MM.1S (cell line): ENCODE data around the gene AADACL2.

ENCODE experiments used
- DNase-seq: peaks from one replicate; pipeline ENCODE4 v3.0.0-alpha.2; 2015
- H2AFZ ChIP-seq: fragments of 300-600 bp; sonication (generic); 2 replicates; pipeline ENCODE4 v1.6.0; 2016; ENCODE audit warnings: antibody characterized with exemption, low read length
- H3F3A ChIP-seq: fragments of 300-600 bp; sonication (generic); 2 replicates; pipeline ENCODE4 v1.6.1; 2016; ENCODE audit warnings: mild to moderate bottlenecking, antibody characterized with exemption, low read length, moderate library complexity, mixed read lengths; ENCODE audit not compliant: insufficient read depth
- H3K27ac ChIP-seq: fragments of 300-600 bp; sonication (generic); 2 replicates; pipeline ENCODE4 v1.5.1; 2016; ENCODE audit warnings: mild to moderate bottlenecking, low read length
- H3K27me3 ChIP-seq: fragments of 300-600 bp; sonication (generic); replicated peaks from 2 replicates; pipeline ENCODE4 v1.6.0; 2016; ENCODE audit warnings: low read length; ENCODE audit not compliant: insufficient read depth
- H3K36me3 ChIP-seq: fragments of 300-600 bp; sonication (generic); replicated peaks from 2 replicates; pipeline ENCODE4 v1.6.1; 2016; ENCODE audit warnings: mild to moderate bottlenecking, low read length, mixed read lengths; ENCODE audit not compliant: insufficient read depth
- H3K4me1 ChIP-seq: fragments of 300-600 bp; sonication (generic); 2 replicates; pipeline ENCODE4 v1.6.1; 2016; ENCODE audit warnings: low read length, mixed read lengths
- H3K4me2 ChIP-seq: fragments of 300-600 bp; sonication (generic); 2 replicates; pipeline ENCODE4 v1.6.0; 2016; ENCODE audit warnings: low read depth, low read length
- H3K4me3 ChIP-seq: fragments of 300-600 bp; sonication (generic); 2 replicates; pipeline ENCODE4 v1.5.1; 2016; ENCODE audit warnings: low read length, mixed read lengths
- H3K79me2 ChIP-seq: fragments of 300-600 bp; sonication (generic); 2 replicates; pipeline ENCODE4 v1.6.1; 2016; ENCODE audit warnings: mixed run types, low read length, mixed read lengths
- H3K9ac ChIP-seq: fragments of 300-600 bp; sonication (generic); 2 replicates; pipeline ENCODE4 v1.6.1; 2016; ENCODE audit warnings: low read length, mixed read lengths
- H3K9me2 ChIP-seq: fragments of 300-600 bp; sonication (generic); replicated peaks from 2 replicates; pipeline ENCODE4 v1.6.1; 2016; ENCODE audit warnings: mild to moderate bottlenecking, low read length, mixed read lengths; ENCODE audit not compliant: insufficient read depth
- H3K9me3 ChIP-seq: fragments of 300-600 bp; sonication (generic); replicated peaks from 2 replicates; pipeline ENCODE4 v1.6.1; 2016; ENCODE audit warnings: mild to moderate bottlenecking, low read length, mixed read lengths; ENCODE audit not compliant: insufficient read depth
- H4K20me1 ChIP-seq: fragments of 300-600 bp; sonication (generic); 2 replicates; pipeline ENCODE4 v1.6.1; 2016; ENCODE audit warnings: mild to moderate bottlenecking, low read length, moderate library complexity, mixed read lengths; ENCODE audit not compliant: insufficient read depth
- EZH2 ChIP-seq: fragments of 300-600 bp; sonication (generic); optimal IDR thresholded peaks from 2 replicates; pipeline ENCODE3; 2017; ENCODE audit warnings: low read depth, mild to moderate bottlenecking, antibody characterized with exemption, low read length, mixed read lengths
- EZH2phosphoT487 ChIP-seq: fragments of 300-600 bp; sonication (generic); IDR thresholded peaks from 2 replicates; pipeline ENCODE4 v1.6.1; 2018; ENCODE audit warnings: antibody characterized with exemption, low read length
- TF ChIP-seq, protein P1 (sequence below): fragments of 300-600 bp; sonication (generic); IDR thresholded peaks from 2 replicates; pipeline ENCODE4 v1.5.1; 2016; ENCODE audit warnings: antibody characterized with exemption, low read length, mixed read lengths

The AADACL2 gene

DNA sequence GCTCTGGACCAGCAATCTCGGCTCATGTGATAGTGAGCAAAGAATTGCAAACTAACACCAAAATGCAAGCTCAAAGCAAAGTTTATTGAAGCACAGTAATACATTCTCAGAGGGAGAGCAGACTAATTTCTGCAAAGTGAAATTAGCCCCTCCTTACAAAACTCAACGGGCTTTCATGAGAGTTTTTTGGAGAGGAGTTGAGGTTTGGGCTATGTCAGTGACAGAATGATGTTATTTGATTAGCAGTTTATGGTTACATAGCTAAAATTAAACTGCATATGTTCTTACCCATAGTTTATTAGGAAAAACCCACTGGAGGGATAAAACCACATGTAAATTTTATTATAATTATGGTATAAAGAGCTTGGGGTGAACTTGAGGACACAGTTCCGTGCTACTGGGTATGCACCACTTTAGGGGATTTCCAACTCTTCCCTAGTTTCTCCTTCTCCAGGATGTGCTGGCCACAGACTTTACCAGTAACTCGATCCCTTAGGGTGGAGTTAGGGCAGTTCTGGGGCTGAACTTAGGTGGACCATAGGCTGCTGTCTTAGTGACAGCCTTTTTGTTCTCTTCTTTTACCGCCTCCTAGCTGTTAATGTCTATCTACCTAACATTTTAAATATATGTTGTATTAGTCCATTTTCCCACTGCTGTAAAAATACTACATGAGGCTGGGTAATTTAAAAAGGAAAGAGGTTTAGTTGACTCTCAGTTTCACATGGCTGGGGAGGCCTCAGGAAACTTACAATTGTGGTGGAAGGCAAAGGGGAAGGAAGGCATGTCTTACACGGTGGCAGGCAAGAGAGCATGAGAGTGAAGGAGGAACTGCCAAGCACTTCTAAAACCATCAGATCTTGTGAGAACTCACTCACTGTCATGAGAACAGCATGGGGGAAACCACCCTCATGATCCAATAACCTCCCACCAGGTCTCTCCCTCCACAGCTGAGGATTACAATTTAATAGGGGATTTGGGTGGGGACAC is 8.9 kb upstream of the AADACL2 start:
- H3K9me2 ChIP-seq: no peaks in the 10 kb centered on the region
- H3K27ac ChIP-seq: no peak overlapping the region
- no peaks in the 10 kb centered on the region for H3F3A ChIP-seq
- no peaks in the 10 kb centered on the region for H3K4me1 ChIP-seq
- no peaks in the 10 kb centered on the region for H3K36me3 ChIP-seq
- no peaks in the 10 kb centered on the region for H4K20me1 ChIP-seq
- H3K27me3 ChIP-seq: no peaks in the 10 kb centered on the region
- H2AFZ ChIP-seq: no peak overlapping the region
- H3K79me2 ChIP-seq: no peaks in the 10 kb centered on the region
- no peak overlapping the region for H3K4me2 ChIP-seq
- H3K9me3 ChIP-seq: no peaks in the 10 kb centered on the region
- H3K4me3 ChIP-seq: no peak overlapping the region
- H3K9ac ChIP-seq: no peak overlapping the region
- DNase-seq: no peak
- no peak for TF ChIP-seq EZH2
- no peak for TF ChIP-seq EZH2phosphoT487
- TF ChIP-seq, protein P1, sequence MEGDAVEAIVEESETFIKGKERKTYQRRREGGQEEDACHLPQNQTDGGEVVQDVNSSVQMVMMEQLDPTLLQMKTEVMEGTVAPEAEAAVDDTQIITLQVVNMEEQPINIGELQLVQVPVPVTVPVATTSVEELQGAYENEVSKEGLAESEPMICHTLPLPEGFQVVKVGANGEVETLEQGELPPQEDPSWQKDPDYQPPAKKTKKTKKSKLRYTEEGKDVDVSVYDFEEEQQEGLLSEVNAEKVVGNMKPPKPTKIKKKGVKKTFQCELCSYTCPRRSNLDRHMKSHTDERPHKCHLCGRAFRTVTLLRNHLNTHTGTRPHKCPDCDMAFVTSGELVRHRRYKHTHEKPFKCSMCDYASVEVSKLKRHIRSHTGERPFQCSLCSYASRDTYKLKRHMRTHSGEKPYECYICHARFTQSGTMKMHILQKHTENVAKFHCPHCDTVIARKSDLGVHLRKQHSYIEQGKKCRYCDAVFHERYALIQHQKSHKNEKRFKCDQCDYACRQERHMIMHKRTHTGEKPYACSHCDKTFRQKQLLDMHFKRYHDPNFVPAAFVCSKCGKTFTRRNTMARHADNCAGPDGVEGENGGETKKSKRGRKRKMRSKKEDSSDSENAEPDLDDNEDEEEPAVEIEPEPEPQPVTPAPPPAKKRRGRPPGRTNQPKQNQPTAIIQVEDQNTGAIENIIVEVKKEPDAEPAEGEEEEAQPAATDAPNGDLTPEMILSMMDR: no peak

DNA sequence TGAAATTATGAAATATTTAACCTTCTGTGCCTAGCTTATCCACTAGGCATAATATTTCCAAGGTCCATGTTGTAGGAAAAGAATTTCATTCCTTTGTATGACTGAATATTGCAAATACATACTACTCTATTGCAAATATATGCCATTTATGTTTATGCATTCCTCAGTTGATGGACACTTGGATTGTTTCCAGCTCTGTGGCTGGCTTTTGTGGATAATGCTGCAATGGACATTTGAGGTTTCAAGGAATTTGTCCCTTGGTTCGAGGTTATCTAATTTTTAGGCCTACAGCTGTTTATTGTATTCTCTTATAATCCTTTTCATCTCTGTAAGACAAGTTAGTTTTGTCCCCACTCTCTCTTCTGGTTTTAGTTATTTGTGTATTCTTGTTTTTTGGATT is 7.7 kb upstream of the AADACL2 start:
- no peak for DNase-seq
- no peak overlapping the region for H3K9ac ChIP-seq

GRCh38 chr3:151732861-151733260 is 866 bp upstream of the AADACL2 start:
- Histone ChIP-seq H2AFZ (peak overlapping the region; percentile 63), H3K4me3 (no peak overlapping the region), H3K4me2 (peak overlapping the region; percentile 24), H3K79me2 (no peaks in the 10 kb centered on the region), H3K9ac (no peak overlapping the region), H3K27ac (peak overlapping the region; percentile 30; the same call in 1 of the 2 replicates), H3K9me2 (no peaks in the 10 kb centered on the region), H3K27me3 (no peaks in the 10 kb centered on the region), H3F3A (no peaks in the 10 kb centered on the region), H4K20me1 (no peaks in the 10 kb centered on the region), H3K4me1 (peaks cover 12% of the 10 kb centered on the region), H3K36me3 (no peaks in the 10 kb centered on the region), H3K9me3 (no peaks in the 10 kb centered on the region)
- peak; percentile 75 for DNase-seq
- no peak for TF ChIP-seq EZH2phosphoT487

More for the DNA sequence above, 7.7 kb upstream of the AADACL2 start:
- Histone ChIP-seq H3K4me3 (no peak overlapping the region), H4K20me1 (no peaks in the 10 kb centered on the region), H3K79me2 (no peaks in the 10 kb centered on the region), H3K4me2 (no peak overlapping the region), H3K27me3 (no peaks in the 10 kb centered on the region), H3F3A (no peaks in the 10 kb centered on the region), H3K9me3 (no peaks in the 10 kb centered on the region), H3K9me2 (no peaks in the 10 kb centered on the region), H3K36me3 (no peaks in the 10 kb centered on the region), H3K4me1 (no peaks in the 10 kb centered on the region), H2AFZ (no peak overlapping the region), H3K27ac (no peak overlapping the region)
- TF ChIP-seq, protein P1: no peak

- Histone ChIP-seq H4K20me1 (no peaks in the 10 kb centered on the region), H3F3A (no peaks in the 10 kb centered on the region), H3K4me1 (no peaks in the 10 kb centered on the region), H3K9ac (no peak overlapping the region), H3K27ac (no peak overlapping the region), H3K4me3 (no peak overlapping the region), H3K27me3 (no peaks in the 10 kb centered on the region), H3K79me2 (no peaks in the 10 kb centered on the region), H3K9me2 (no peaks in the 10 kb centered on the region), H3K4me2 (no peak overlapping the region), H2AFZ (no peak overlapping the region), H3K36me3 (no peaks in the 10 kb centered on the region), H3K9me3 (no peaks in the 10 kb centered on the region)
- no peak for DNase-seq
- TF ChIP-seq, protein P1: no peak
- TF ChIP-seq EZH2phosphoT487 (no peak), EZH2 (no peak)
Observed at GRCh38 chr3:151740581-151740980, 6.9 kb downstream of the AADACL2 start.
